ENCODE measurements around the gene RGS3. TPM values are rescaled to one million over a fixed set of nuclear protein-coding genes. Genes with fewer than 3 reads are reported as not detected.

Gene RGS3
- total and polyA plus RNA-seq, 10 donors: 17.5 to 122 (median 82.5) TPM

- DNase-seq: peak; percentile 91
- TF ChIP-seq POLR2AphosphoS5 (IDR thresholded peaks at IDR 0.05): peak; percentile 78 to 89 (median 83)
- no peak for TF ChIP-seq CTCF (IDR thresholded peaks at IDR 0.05 in 8 of 11, conservative IDR thresholded peaks at IDR 0.05 in 3 of 11)
- Histone ChIP-seq H3K9me3 (no peaks in the 10 kb centered on the region), H3K36me3 (peaks cover 0 to 84% (median 34%) of the 10 kb centered on the region in 6 donors), H3K4me1 (peaks cover 66 to 100% (median 93%) of the 10 kb centered on the region in 6 donors), H3K4me3 (peak overlapping the region in 1 of 8 donors; percentile 37), H3K27me3 (replicated peaks in 1 of 7) (no peaks in the 10 kb centered on the region), H3K27ac (peak overlapping the region; percentile 54 to 88 (median 75))
- intact Hi-C loops (cut with DNase I; ENCODE audit: low total_unique reads): no loop called here
- WGBS, 5 donors: 26 to 51% (median 30%) methylated on average over 7 of the region's 7 CpGs
These were observed 125.9 kb downstream of the RGS3 start for GRCh38 chr9:113589407-113589806.

GRCh38 chr9:113589890-113590289 lies 126.4 kb downstream of the RGS3 start:
- intact Hi-C loops (cut with DNase I; ENCODE audit: low total_unique reads): loop anchor here (5.0 kb wide), 1 partner anchor 143 kb away; no protein-coding TSS in a partner anchor
- peak; percentile 56 for DNase-seq
- H3K36me3 ChIP-seq: peaks cover 0 to 84% (median 34%) of the 10 kb centered on the region in 6 donors
- H3K4me1 ChIP-seq: peaks cover 66 to 100% (median 90%) of the 10 kb centered on the region in 6 donors
- no peaks in the 10 kb centered on the region for H3K9me3 ChIP-seq
- WGBS, 5 donors: 8 to 22% (median 15%) methylated on average over 3 of the region's 3 CpGs
- peak overlapping the region; percentile 54 to 88 (median 75) for H3K27ac ChIP-seq
- H3K27me3 ChIP-seq (replicated peaks in 1 of 7): no peaks in the 10 kb centered on the region
- peak in 1 of 3 donors; percentile 3 for TF ChIP-seq POLR2AphosphoS5 (IDR thresholded peaks at IDR 0.05)
- TF ChIP-seq CTCF (IDR thresholded peaks at IDR 0.05 in 8 of 11, conservative IDR thresholded peaks at IDR 0.05 in 3 of 11): peak in 10 of 11 experiments; percentile 20 to 58 (median 52)
- TF ChIP-seq POLR2A (IDR thresholded peaks at IDR 0.05): no peak
- H3K4me3 ChIP-seq: peak overlapping the region in 1 of 8 donors; percentile 37

- DNase-seq: no peak
- no peak overlapping the region for H3K4me3 ChIP-seq
- 81 to 100% (median 90%) methylated on average over 2 of the region's 2 CpGs for WGBS, 5 donors
- H3K27me3 ChIP-seq (replicated peaks in 1 of 7): no peaks in the 10 kb centered on the region
- peak overlapping the region in 4 of 8 donors; percentile 73 to 88 (median 82) for H3K27ac ChIP-seq
- H3K9me3 ChIP-seq: no peaks in the 10 kb centered on the region
- intact Hi-C loops (cut with DNase I; ENCODE audit: low total_unique reads): loop anchor here (5.0 kb wide), 1 partner anchor 143 kb away; no protein-coding TSS in a partner anchor
- TF ChIP-seq POLR2AphosphoS5 (IDR thresholded peaks at IDR 0.05) (no peak), POLR2A (IDR thresholded peaks at IDR 0.05) (no peak), CTCF (IDR thresholded peaks at IDR 0.05 in 8 of 11, conservative IDR thresholded peaks at IDR 0.05 in 3 of 11) (no peak)
- H3K4me1 ChIP-seq: peaks cover 66 to 100% (median 88%) of the 10 kb centered on the region in 6 donors
- peaks cover 0 to 84% (median 36%) of the 10 kb centered on the region in 6 donors for H3K36me3 ChIP-seq
These were observed 126.9 kb downstream of the RGS3 start for GRCh38 chr9:113590389-113590788.

GRCh38 chr9:113590991-113591898 lies 127.7 kb downstream of the RGS3 start:
- peaks cover 62 to 100% (median 88%) of the 10 kb centered on the region in 6 donors for H3K4me1 ChIP-seq
- intact Hi-C loops (cut with DNase I; ENCODE audit: low total_unique reads): loop anchor here (5.0 kb wide), 1 partner anchor 144 kb away; no protein-coding TSS in a partner anchor
- WGBS, 5 donors: 48 to 69% (median 61%) methylated on average over 17 to 20 of the region's 20 CpGs
- peaks cover under 1 to 84% (median 38%) of the 10 kb centered on the region in 6 donors for H3K36me3 ChIP-seq
- H3K27me3 ChIP-seq (replicated peaks in 1 of 7): no peaks in the 10 kb centered on the region
- DNase-seq: peak; percentile 90
- no peaks in the 10 kb centered on the region for H3K9me3 ChIP-seq
- TF ChIP-seq POLR2A (IDR thresholded peaks at IDR 0.05) (no peak), CTCF (IDR thresholded peaks at IDR 0.05 in 8 of 11, conservative IDR thresholded peaks at IDR 0.05 in 3 of 11) (peak; percentile 66 to 90 (median 83)), POLR2AphosphoS5 (IDR thresholded peaks at IDR 0.05) (peak in 2 of 3 donors; percentile 28 to 63)
- peak overlapping the region in 5 of 8 donors; percentile 16 to 88 (median 81) for H3K27ac ChIP-seq
- H3K4me3 ChIP-seq: no peak overlapping the region
